HG02884 (cell line): Measurements from ENCODE around the gene HIRA.

Source experiments
- ATAC-seq: cut with Tn5 transposase; IDR thresholded peaks from one replicate; pipeline ENCODE4 v1.9.1; 2021; ENCODE audit warnings: mild to moderate bottlenecking, moderate library complexity; ENCODE audit not compliant: unreplicated experiment

HIRA gene

GRCh38 chr22:19410941-19411689 is 20.4 kb downstream of the HIRA start:
- no peak for ATAC-seq

DNA sequence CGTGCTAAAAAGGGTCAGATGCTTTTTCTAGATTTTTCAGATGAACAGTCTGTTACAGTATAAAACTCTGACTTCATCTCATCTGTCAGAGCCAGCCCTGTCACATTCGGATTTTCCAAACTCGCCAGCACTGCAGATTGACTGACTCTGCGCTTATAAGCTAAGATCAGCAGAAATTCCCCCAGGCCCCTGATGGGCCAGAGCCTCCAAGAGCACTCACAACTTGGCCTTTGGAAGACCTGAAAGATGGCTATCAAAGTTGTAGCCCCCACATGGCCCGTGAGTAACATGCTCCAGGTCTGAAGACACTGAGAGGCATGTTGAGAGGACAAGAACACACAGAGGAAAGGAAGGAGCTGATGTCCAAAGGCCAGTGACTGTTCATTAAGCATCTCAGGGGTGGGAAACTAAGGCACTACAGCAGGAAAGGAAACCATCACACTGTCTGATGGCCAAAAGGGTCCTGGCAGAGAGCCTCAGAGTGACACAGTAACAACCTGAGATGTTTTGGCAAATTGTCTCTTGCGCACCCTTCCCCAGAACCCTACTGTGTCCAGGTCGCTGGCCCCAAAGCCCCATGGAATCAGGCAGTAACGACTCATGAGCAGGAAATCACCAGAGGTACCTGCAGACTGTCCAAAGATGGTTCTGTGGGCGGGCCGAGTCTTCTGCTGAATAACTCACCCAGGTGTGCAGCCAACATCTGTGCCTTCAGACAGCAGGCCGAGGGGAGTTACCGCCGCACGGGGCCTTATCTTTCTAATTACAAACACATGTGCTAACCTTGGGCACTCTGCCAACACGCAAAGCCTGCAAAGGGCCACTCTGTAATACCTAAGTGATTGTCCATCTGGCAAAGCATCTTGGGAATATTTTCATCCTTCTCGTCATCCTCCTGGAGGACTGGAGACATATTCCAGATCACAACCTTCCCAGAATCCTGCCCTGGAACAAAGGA is 23.6 kb downstream of the HIRA start:
- ATAC-seq, result no peak

DNA sequence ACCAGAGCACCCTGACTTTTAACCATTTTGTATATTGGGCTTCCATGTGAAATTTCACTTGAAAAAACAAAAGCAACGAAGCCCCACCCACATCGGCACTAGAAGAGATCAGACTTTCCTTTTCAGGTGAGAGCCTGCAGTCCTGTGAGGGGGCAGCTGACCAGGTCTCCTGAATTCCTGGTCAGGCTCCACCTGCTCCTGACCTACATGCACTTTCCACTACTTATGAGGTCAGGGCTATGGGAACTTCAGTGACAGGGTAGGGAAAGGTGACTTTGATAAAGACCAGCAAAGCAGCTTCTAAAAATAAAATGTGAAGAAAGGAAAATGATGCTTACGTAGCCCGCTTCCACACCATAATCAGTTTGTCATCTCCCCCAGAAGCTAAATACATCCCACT is 24.7 kb downstream of the HIRA start:
- no peak for ATAC-seq

DNA sequence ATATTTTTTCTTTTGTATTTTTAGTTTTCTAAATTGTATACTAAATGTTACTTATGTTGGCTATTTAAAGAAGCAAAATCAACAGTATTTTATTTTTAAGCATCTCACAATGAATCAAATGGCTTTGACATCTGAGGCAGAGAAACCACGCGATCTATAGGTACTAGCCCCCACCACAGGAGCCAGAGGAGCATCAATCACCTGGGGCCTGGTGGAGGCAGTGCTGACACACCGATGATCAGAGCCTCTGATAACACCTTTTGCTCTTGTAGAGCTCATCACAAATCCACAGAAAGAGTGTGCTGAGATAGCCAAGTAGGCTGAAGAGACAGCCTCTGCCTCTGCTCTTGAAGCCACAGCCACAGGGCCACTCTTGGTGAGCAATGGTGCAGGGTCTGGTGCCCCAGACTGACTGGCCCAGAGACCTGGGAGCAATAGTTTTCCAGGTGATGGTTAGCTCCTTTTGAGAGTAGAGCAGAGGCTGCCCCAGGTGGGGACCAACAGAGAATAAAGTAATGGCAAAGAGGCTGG is 25.2 kb downstream of the HIRA start:
- ATAC-seq, result no peak

DNA sequence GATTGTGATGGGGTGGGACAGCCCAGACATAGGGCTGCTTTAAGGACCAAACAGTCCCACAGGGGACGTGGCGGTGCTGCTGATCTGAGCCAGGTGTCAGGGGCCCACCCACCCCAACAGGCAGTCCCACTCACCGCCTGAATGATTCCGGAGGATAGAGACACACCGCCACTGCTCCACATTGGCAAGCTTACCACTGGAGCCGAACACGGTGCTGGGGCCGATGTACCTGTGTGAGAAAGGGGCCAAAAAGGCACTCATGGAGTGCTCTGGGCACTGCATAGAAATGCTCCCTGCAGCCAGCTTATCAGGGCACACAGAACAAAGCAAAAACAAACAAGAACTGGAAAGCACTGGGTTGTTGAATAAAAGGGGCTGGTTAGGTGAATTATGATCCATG is 25.9 kb downstream of the HIRA start:
- no peak for ATAC-seq

GRCh38 chr22:19405133-19405532 is 26.4 kb downstream of the HIRA start:
- ATAC-seq, result no peak

DNA sequence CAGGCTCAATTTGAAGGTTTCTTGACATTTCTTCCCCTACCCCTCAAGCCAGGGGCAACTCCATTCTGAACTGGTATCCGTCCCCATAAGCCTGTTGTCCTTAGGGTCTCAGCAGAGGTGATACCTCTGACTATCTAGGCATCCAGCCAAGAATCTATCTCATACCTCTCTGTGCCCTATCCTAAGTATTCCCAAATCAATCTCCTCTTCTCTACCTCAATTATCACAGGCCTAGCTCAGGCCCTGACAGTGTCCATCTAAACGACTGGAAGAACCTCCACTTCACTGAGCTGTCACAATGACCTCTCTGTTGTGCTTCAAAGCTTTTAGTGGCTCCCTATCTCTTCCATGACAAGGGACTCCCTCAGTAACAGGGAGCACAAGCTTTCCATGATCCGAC is 26.9 kb downstream of the HIRA start:
- no peak for ATAC-seq

DNA sequence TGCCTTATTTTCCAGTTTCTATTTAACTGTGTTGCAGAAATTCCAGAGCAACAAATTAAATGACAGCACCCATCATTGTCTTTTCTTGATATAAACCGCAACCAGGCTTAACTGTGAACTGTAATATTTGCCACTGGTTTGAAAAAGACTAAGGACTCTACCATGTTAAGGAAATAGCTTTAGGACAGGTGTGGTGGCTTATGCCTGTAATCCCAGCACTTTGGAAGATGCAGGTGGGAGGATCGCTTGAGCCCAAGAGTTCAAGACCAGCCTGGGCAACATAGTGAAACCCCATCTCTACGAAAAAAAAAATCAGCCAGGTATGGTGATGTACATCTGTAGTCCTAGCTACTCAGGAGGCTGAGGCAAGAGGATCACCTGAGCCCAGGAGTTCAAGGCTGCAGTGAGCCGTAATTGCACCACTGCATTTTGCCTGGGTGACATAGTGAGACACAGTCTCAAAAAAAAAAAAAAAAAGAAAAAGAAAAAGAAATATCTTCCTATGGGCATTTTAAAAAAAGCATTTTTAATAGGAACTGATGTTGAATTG is 28.8 kb downstream of the HIRA start:
- no peak for ATAC-seq

- ATAC-seq, result no peak
Observed at GRCh38 chr22:19401483-19401882, 30.1 kb downstream of the HIRA start.

- no peak for ATAC-seq
Observed at GRCh38 chr22:19400881-19401280, 30.7 kb downstream of the HIRA start.

DNA sequence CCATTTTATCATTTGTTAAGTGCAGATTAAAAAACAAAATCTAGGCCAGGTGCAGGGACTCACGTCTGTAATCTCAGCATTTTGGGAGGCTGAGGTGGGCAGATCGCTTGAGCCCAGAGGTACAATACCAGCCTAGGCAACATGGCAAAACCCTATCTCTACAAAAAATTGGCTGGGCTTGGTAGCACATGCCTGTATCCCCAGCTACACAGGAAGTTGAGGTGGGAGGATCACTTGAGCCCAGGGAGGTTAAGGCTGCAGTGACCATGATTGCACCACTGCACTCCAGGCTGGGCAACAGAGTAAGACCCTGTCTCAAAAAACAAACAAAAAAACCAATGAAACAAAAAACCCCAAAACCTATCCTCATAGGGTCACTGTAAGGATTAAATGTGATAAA is 32.9 kb downstream of the HIRA start:
- ATAC-seq, result no peak

DNA sequence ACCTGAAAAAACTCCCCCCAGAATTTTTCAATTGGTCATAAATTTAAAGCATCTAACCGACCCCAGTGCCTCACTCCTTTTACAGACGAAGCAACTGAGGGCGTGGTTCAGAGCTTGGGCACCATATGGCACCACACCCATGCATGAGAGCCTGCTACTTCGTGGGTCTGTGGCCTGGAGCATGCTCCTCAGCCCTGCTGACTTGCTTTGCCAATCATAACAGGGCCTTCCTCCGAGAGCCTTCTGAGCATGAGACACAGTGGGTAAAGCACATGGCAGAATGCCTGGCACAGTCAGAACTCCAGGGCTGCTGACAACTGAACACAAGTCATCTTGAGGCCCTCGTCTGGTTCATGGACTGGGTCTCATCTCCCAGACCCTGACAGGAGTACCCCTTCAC is 33.3 kb downstream of the HIRA start:
- no peak for ATAC-seq

- no peak for ATAC-seq
Observed at GRCh38 chr22:19397734-19398104, 33.8 kb downstream of the HIRA start.

- ATAC-seq, result no peak
Observed at GRCh38 chr22:19396934-19397733, 34.4 kb downstream of the HIRA start.

GRCh38 chr22:19396561-19396933 is 35.0 kb downstream of the HIRA start:
- ATAC-seq, result no peak

GRCh38 chr22:19395276-19395675 is 36.3 kb downstream of the HIRA start:
- no peak for ATAC-seq

- ATAC-seq, result no peak
Observed at GRCh38 chr22:19394274-19395050, 37.1 kb downstream of the HIRA start.

GRCh38 chr22:19393704-19394103 is 37.8 kb downstream of the HIRA start:
- no peak for ATAC-seq

- ATAC-seq, result no peak
Observed at GRCh38 chr22:19387575-19387974, 44.0 kb downstream of the HIRA start.

- ATAC-seq, result no peak
Observed at GRCh38 chr22:19387038-19387437, 44.5 kb downstream of the HIRA start.
